HG03139 (cell line): Measurements from ENCODE around the gene MECP2.

ENCODE experiments used
- ATAC-seq: cut with Tn5 transposase; IDR thresholded peaks from one replicate; pipeline ENCODE4 v1.9.1; 2021; ENCODE audit not compliant: unreplicated experiment

Gene MECP2

DNA sequence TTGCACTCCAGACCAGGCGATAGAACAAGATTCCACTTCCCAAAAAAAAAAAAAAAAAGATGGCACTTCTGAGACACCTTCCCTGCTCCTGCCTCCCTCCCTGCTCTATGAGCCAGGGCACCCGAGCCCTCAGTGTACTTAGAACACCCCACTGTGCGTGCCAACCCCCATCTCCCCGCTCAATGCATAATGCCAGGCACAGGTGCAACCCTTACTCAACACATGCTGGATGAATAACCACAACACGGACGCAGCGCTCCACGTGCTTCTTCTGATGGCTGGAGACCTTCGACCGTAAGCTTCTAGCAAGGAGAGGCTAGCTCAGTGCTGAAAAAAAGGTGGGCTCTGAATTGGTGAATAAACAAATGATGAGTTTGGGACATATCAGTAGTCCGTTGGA lies 57.9 kb downstream of the MECP2 start:
- no peak for ATAC-seq

DNA sequence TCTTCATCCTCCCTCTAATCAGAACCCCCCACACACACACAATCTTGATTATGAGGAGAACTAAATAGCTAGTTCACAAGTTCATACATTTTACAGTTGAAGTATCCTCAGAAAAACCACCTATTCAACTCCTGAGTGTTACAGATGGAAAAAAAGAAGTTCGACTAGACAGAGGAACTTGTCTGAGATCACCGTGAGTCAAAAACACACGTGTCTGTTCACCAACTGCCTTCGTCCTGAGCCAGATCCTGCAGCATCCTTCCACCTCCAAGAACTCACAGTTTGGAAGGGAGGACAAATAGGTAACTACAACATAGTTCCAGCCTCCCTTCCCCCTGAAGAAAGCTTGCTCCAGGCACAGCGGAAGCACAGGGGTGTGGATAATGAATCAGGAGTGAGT lies 58.9 kb downstream of the MECP2 start:
- no peak for ATAC-seq

DNA sequence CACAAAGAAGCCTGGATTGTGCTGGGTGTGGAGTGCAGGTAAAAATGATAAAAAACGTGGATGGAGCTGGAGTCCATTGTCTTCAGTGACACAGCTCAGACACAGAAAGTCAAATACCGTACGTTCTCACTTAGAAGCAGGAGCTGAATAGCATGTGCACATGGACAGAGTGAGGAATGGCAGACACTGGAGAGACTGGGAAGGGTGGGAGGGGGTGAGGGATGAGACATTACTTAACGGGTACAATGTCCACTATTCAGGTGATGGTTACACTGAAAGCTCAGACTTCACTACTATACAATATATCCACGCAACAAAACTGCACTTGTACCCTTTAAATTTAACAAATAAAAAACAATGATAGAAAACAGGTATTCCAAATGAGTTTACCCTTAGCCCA lies 59.8 kb downstream of the MECP2 start:
- no peak for ATAC-seq

DNA sequence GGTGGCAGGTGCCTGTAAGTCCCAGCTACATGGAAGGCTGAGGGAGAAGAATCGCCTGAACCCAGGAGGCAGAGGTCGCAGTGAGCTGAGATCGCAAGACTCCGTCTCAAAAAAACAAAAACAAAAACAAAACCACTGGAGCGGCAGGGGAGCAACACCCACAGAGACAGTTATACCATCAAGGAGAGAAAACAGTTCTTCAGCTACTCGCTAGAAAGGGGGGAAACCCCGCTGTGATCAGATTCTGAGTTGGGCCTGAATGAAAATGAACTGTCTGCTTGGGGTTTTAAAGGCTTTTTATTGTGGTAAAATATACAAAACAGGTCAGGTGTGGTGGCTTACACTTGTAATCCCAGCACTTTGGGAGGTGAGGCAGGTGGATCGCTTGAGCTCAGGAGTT lies 61.0 kb downstream of the MECP2 start:
- no peak for ATAC-seq

DNA sequence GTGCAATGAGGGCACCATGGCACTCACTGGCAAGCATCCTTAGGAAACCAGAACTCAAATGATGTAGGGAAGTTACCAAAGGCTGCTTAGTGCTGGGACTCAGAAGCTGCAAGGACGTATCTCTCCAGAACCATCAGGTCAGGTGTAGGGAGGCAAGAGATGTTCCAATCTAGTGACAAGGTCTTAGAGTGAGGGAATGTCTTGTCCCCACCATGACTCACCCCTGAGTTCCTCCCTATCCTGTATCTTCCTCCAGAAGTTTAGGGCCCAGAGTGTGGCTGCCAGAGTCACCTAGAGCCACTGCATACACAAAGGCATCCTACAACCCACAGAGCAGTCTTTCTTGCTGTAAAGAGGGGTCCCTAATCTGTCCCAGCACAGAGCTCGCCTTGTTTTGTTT lies 63.7 kb downstream of the MECP2 start:
- ATAC-seq, result no peak

DNA sequence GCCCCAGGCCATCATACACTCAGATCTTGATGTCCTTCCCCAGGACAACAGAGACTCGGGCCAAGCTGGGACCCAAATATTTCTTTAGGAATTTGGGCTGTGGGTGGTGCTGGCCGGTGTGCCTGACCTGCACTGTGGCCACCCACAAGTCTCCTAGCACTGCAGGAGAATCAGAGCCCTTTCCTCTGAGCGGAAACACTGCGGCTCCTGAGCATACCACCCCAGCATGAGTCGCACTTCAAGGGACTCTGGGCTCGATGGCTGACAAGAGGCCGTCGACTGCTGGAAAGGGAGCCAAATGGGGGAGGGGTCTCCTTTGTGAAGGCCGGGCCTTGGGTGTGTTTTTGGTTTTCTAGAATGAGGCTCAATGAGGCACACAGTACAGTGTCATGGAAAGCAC lies 64.9 kb downstream of the MECP2 start:
- no peak for ATAC-seq

DNA sequence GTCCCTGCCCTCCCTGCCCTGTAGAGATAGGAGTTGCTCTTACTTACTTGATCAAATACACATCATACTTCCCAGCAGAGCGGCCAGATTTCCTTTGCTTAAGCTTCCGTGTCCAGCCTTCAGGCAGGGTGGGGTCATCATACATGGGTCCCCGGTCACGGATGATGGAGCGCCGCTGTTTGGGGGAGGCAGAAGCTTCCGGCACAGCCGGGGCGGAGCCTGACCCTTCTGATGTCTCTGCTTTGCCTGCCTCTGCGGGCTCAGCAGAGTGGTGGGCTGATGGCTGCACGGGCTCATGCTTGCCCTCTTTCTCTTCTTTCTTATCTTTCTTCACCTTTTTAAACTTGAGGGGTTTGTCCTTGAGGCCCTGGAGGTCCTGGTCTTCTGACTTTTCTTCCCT lies 65.4 kb downstream of the MECP2 start:
- ATAC-seq, result no peak

DNA sequence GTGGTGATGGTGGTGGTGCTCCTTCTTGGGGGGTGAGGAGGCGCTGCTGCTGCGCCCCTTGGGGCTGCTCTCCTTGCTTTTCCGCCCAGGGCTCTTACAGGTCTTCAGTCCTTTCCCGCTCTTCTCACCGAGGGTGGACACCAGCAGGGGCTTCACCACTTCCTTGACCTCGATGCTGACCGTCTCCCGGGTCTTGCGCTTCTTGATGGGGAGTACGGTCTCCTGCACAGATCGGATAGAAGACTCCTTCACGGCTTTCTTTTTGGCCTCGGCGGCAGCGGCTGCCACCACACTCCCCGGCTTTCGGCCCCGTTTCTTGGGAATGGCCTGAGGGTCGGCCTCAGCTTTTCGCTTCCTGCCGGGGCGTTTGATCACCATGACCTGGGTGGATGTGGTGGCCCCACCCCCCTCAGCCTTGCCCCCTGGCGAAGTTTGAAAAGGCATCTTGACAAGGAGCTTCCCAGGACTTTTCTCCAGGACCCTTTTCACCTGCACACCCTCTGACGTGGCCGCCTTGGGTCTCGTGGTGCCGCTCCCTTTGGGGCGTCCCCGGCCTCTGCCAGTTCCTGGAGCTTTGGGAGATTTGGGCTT lies 66.7 kb downstream of the MECP2 start:
- ATAC-seq, result no peak

DNA sequence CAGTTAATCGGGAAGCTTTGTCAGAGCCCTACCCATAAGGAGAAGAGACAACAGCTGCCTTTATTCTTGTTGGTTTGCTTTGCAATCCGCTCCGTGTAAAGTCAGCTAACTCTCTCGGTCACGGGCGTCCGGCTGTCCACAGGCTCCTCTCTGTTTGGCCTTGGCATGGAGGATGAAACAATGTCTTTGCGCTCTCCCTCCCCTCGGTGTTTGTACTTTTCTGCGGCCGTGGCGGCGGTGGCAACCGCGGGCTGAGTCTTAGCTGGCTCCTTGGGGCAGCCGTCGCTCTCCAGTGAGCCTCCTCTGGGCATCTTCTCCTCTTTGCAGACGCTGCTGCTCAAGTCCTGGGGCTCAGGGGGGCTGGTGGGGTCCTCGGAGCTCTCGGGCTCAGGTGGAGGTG lies 67.3 kb downstream of the MECP2 start:
- ATAC-seq, result no peak

DNA sequence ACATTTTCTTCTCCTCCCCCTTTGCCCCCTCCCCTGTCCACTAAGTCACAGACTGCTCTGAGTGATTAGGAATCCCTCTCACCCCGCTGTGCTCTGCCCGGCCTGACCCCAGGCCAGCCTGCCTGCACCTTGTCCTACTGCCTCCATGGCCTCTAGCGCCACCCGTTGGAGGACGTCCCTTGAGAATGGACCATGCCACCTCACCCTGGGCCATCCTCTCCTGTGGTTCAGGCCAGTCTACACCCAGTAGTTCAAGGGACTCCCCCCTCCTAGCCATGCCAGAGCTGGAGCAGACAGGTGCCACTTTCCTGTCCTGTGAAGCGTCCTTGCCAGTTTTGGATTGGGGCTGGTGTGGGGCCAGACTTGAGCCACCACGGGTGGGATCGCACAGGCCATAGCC lies 68.1 kb downstream of the MECP2 start:
- ATAC-seq, result no peak

DNA sequence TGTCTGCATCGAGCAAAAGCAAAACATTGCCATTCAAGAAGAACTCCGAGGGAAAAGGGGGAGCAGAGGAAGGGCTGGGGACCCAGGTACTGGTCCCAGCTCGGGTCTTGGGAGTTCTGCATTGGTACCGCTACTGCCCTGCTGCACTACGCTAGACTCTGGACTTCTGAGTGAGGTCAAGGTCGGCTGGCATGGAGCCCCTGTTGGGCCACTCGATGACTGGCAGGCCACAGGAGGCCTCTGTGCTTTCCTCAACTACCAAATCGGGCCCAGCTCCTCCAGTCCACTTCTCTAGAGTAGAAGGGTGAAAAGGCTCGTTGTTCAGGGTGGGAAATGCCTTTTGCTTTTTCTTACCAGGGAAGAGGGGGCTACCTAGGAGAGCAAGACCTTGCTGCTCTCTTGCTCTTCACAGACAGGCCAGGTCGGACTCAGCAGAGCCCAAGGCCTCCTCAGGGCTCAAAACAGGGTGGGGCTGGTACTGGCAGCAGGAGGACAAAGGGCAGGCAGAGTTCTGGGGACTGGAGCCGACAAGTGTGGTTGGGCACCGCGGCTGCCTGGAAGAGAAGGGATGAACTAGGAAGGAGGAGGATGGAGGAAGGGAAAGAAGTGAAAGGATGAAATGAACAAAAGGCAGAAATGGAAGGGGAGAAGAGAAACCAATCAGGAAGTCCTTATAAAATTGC lies 68.9 kb downstream of the MECP2 start:
- ATAC-seq, result no peak

DNA sequence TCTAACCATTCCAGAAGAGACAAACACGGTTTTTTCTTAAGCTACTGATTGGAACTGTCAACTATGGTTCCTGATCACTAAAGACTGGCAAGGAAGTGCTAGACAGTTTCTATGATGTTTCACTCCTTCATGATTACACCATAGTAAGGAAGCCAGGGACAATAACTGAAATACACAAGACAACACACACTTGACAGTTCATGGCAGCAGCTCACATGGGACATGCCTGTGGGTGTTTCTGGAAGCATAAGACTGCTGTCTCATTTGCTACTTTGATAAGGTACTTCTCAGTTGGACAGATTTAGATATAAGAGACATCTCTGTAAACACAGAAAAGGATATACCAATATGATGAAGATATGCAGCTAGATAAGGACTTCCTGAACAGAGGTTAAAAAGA lies 69.5 kb downstream of the MECP2 start:
- ATAC-seq, result no peak

DNA sequence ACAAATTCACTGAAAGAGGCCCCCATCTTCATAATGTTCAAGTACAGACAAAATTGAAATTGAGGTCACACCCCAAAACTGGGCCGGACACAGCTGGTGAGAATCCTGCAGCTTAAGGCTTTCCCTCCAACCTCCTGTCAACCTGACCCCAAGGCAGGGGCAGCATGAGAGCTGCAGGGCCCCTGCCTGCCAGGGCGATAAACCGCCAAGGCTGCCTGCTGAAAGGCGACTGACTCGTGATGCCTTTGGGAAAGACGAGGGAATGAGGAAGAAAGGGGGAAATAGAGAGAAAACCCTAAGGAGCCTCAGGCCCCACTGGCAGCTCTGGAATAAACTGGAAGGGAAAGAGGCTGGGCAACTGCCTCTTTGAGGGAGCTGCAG lies 70.5 kb downstream of the MECP2 start:
- ATAC-seq, result no peak

DNA sequence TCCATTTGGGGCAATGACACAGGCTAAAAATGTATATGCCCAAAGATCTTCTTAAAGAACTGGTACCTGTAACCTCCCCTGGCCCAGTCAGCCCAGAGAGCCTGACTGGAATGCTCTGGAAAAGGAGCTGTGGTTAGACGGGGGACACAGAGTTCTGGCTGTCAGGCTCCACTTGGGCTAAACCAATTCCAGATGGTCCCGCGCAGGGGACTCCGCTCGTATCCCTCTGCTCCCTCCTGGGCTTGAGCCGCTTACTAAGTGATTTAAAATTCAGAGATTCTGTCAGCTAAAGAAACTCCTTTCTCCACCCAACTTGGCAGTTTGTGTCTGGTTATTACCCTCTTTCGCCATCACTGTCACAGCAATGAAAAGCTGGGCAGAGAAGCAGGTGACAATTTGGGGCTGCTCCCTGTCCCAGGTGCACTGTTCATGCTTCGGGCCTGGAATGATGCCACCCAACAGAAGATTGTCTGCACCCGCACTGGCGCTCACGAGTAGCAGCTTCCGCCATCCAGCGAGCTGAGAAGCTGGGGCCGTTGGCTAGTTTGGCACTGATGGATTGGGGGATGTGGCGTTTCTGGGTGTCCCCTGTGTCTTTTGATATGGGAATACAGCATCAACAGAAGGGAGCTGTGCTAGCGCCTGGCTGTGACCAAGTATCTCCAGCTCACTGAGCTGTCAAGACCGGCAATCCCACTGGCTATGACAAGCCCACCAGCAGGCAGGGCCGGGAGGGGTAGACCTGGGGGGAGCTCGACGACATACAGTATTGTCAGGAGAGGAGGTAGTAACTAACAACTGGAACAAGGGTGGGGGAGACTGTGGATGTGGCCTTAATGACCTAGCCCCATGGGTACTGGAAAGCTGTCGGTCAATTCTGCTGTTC lies 71.1 kb downstream of the MECP2 start:
- no peak for ATAC-seq

DNA sequence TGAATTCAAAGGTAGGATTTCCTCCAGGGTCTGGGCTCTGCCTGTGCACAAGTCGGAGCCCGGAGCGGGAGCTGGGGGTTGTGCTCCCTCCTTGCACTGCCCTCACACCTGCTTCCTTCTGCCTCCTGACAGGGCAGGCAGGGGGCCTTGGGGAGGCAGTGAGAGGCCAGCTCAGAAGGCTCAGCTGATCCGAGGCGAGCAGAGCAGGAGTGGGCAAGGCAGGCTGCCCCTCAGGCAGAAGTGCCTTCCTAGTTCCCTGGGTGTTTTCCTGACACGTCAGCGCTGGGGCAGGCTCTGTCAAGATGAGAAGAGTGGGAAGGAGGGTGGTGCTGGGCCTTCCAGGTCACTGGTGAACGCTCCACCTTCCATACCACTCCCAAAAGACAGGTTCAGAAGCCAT lies 72.3 kb downstream of the MECP2 start:
- no peak for ATAC-seq

DNA sequence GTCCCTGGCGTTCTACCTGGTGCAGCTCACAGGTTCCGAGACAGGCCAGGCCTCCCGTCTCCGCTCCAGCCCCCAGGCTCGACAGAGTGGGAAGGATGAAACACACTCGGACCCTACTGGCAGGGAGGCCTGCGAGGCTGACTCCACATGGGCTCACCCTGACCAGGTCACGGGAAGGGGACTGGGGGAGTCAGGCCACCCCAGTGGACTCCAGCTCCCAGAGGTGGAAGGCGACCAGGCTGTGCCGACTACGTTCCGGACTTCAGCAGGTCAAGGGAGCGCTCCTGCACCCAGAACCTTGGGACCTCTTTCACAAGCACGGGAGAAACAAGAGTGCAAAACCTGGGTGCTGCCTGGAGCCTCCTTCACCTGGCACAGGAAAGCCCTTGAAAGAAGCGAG lies 73.2 kb downstream of the MECP2 start:
- no peak for ATAC-seq

DNA sequence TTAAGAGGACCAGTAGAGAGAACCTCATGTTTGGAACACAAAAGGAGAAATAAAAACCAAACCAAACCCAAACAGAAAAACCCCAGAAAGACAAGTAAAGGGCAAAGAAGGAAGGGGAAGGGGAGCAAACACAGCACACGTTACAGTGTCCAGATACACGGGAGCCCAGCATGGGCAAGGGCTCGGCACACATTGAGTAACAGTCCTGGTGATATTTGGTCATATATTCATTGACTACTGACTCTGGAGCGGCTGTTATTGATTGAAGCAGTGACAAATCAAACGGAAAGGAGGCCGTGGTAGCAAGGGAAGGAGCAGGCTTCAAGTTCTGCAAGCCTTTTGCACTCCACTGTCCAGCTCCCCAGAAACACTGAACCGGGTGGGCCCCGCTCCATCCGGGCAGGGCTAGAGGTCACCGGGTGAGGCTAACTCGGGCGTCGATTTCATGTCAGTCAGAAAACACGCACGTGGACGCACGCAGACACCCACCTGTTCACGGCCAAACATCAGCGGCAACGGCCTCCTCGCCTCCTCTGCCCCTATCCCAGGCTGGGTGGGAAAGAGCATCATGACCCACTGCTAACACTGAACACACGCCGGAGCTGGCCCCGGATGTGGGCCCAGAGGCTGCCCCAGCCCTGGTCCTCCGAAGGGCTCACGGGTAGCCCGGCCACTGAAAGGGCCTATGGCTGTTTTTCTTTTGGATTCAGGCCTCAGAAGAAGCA lies 74.1 kb downstream of the MECP2 start:
- no peak for ATAC-seq

DNA sequence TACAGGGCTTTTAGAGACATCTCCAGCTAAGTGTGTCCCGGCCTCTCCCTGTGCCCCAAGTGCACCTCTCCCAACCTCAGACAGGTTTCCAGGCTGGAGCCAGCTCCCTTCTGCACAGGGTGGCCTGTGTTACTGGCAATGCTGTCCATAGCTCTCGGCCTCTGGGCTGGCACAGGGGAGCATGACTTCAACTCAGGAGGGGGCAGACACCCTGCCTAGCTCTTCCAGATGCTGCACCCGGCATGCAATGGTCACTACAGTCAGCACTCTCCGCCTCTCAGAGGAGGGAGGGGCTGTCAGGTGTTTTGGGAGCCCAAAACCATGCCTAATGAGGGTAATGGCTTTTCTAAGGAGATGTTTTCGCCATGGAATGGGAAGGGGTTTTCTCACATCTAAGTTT lies 75.4 kb downstream of the MECP2 start:
- no peak for ATAC-seq

DNA sequence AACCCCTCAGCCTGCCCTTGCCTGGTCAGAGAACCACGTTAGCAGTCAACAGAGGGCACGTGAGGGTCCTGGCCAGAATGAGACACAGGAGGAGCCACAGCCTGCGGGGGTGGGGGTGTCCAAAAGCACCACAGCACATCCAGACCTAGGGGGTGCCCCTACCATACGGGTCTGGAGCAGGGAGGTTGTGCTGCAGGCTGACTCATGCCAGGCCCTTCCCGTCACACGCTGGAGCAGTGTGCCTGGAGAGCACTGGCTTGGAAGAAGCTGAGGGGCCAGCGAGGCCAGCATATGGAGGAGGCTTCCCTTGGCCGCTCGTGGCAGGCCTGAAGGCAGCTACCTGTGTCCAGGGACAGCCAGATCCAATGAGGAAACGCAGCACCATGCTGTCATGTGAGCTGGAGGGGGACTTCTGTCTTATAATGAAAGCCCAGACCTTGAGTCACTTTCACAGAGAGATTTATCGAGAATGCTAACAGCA lies 76.3 kb downstream of the MECP2 start:
- no peak for ATAC-seq

DNA sequence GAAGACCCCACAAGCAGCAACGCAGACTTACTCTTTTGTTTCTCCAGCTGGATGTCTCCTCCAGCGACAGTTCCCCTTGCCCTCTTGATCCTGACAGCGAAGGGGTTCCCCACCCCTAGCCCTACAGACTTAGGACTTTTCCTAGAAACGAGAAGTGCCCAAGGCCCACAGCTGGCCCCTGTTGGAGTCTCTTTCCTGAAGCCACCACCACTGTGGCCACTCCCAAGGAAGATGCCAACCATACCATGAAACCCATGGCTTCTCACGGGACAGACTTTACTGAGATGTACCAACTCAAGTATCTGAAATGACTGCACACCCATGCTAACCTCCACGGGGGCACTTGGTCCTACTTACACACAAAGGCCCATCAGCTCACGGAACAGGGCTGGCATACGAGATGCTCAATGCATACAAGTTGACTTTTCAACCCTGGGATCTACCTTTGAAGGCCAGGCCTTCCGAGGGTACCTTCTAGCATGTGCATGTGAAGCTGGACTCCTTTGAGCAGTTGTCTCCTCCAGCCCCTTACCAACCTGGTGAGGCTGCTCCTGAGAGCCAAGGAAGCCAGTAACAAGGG lies 76.9 kb downstream of the MECP2 start:
- ATAC-seq, result no peak
